ENCODE data around the gene PHF1.

The PHF1 gene

GRCh38 chr6:33418690-33419291 is 8.0 kb downstream of the PHF1 start:
- DNase-seq (ENCODE audit: low spot score): no peak

GRCh38 chr6:33419580-33420490 is 9.0 kb downstream of the PHF1 start, which contains the start of gene SYNGAP1:
SYNGAP1 (plus strand) TSS chr6:33420065; CDS start chr6:33420265, 200 bp downstream.
- no peak for DNase-seq (ENCODE audit: low spot score)

GRCh38 chr6:33420491-33421343 is 9.9 kb downstream of the PHF1 start:
- DNase-seq (ENCODE audit: low spot score): no peak

- DNase-seq (ENCODE audit: low spot score): no peak
These were observed 10.5 kb downstream of the PHF1 start for GRCh38 chr6:33421344-33421643.

GRCh38 chr6:33423777-33424176 is 13.0 kb downstream of the PHF1 start:
- DNase-seq (ENCODE audit: low spot score): no peak

GRCh38 chr6:33424855-33425667 is 14.2 kb downstream of the PHF1 start:
- DNase-seq (ENCODE audit: low spot score): no peak

- DNase-seq (ENCODE audit: low spot score): peak; percentile 83
These were observed 15.1 kb downstream of the PHF1 start for GRCh38 chr6:33425668-33426577.

- no peak for DNase-seq (ENCODE audit: low spot score)
These were observed 16.0 kb downstream of the PHF1 start for GRCh38 chr6:33426590-33427511.

- peak; percentile 64 for DNase-seq (ENCODE audit: low spot score)
These were observed 16.9 kb downstream of the PHF1 start for GRCh38 chr6:33427585-33428223.

GRCh38 chr6:33428224-33428965 is 17.6 kb downstream of the PHF1 start:
- DNase-seq (ENCODE audit: low spot score): no peak

GRCh38 chr6:33428966-33429749 is 18.3 kb downstream of the PHF1 start:
- DNase-seq (ENCODE audit: low spot score): no peak

- DNase-seq (ENCODE audit: low spot score): no peak
These were observed 18.9 kb downstream of the PHF1 start for GRCh38 chr6:33429750-33430052.

- no peak for DNase-seq (ENCODE audit: low spot score)
These were observed 19.5 kb downstream of the PHF1 start for GRCh38 chr6:33430334-33430733.

GRCh38 chr6:33430991-33431879 is 20.4 kb downstream of the PHF1 start:
- DNase-seq (ENCODE audit: low spot score): peak; percentile 88

- no peak for DNase-seq (ENCODE audit: low spot score)
These were observed 21.2 kb downstream of the PHF1 start for GRCh38 chr6:33431880-33432541.

- DNase-seq (ENCODE audit: low spot score): no peak
These were observed 21.7 kb downstream of the PHF1 start for GRCh38 chr6:33432546-33432945.

Measured in iPS-NIHi11 (cell line).